Activated T-cell treated with anti-CD3 and anti-CD28 coated beads, Interleukin-2, amount 50 U/mL, for 48 hours (primary cell): Measurements from ENCODE around the gene VWA2.

Experiments
- DNase-seq, 2 experiments: peaks; one replicate each; pipeline ENCODE4 v3.0.0-alpha.2; 2020

Gene VWA2

GRCh38 chr10:114300036-114300645, 61.1 kb downstream of the VWA2 start:
- DNase-seq: no peak

- DNase-seq: no peak
Observed at GRCh38 chr10:114301177-114301576, 62.1 kb downstream of the VWA2 start.

- no peak for DNase-seq
Observed at GRCh38 chr10:114301951-114302710, 63.1 kb downstream of the VWA2 start.

GRCh38 chr10:114303556-114303955, 64.5 kb downstream of the VWA2 start:
- DNase-seq: no peak

- peak; percentile 86 to 87 for DNase-seq
Observed at GRCh38 chr10:114304017-114304570, 65.0 kb downstream of the VWA2 start.

GRCh38 chr10:114304571-114305421, 65.7 kb downstream of the VWA2 start:
- DNase-seq: peak; percentile 70 to 75

- DNase-seq: no peak
Observed at GRCh38 chr10:114305521-114305925, 66.5 kb downstream of the VWA2 start.

GRCh38 chr10:114306116-114306973, 67.3 kb downstream of the VWA2 start:
- no peak for DNase-seq

GRCh38 chr10:114307731-114308130, 68.7 kb downstream of the VWA2 start:
- DNase-seq: no peak

- DNase-seq: no peak
Observed at GRCh38 chr10:114308531-114309363, 69.7 kb downstream of the VWA2 start.

- no peak for DNase-seq
Observed at GRCh38 chr10:114309364-114309651, 70.3 kb downstream of the VWA2 start.

GRCh38 chr10:114310346-114310745, 71.3 kb downstream of the VWA2 start:
- DNase-seq: no peak

- no peak for DNase-seq
Observed at GRCh38 chr10:114311023-114311422, 72.0 kb downstream of the VWA2 start.

- DNase-seq: no peak
Observed at GRCh38 chr10:114311496-114312209, 72.6 kb downstream of the VWA2 start.

GRCh38 chr10:114313139-114313538, 74.1 kb downstream of the VWA2 start:
- no peak for DNase-seq

- no peak for DNase-seq
Observed at GRCh38 chr10:114313866-114314265, 74.8 kb downstream of the VWA2 start.

- no peak for DNase-seq
Observed at GRCh38 chr10:114315566-114316420, 76.7 kb downstream of the VWA2 start.

- no peak for DNase-seq
Observed at GRCh38 chr10:114316744-114317143, 77.7 kb downstream of the VWA2 start.

GRCh38 chr10:114319406-114320248, 80.6 kb downstream of the VWA2 start:
- no peak for DNase-seq
